Right atrium auricular region (tissue), 2 donors: ENCODE measurements around the gene GPATCH2L. TPM values are rescaled to one million over a fixed set of nuclear protein-coding genes. Genes with fewer than 3 reads are reported as not detected.

ENCODE experiments used
- DNase-seq: peaks from one replicate; pipeline ENCODE4 v3.0.0-alpha.2; 2019; ENCODE audit warnings: low spot score
- H3K27ac ChIP-seq, 2 donors: fragments of 200-600 bp; sonication (generic); 1 replicate in 1 of 2; 2 replicates in 1 of 2; pipeline ENCODE4 v1.5.1; 2016 to 2019
- H3K27me3 ChIP-seq, 2 donors: fragments of 200-600 bp; sonication (generic); one replicate each; pipeline versions ENCODE4 v1.5.1 to v1.6.0; 2017 to 2019
- H3K36me3 ChIP-seq: fragments of 200-600 bp; sonication (generic); one replicate; pipeline ENCODE4 v1.5.1; 2016
- H3K4me1 ChIP-seq, 2 donors: fragments of 200-600 bp; sonication (generic); one replicate each; pipeline versions ENCODE4 v1.5.1 to v1.6.0; 2017 to 2019
- H3K4me3 ChIP-seq, 2 donors: fragments of 200-600 bp; sonication (generic); 1 replicate in 1 of 2; 2 replicates in 1 of 2; pipeline ENCODE4 v1.5.1; 2017 to 2019; ENCODE audit warnings: mild to moderate bottlenecking in 1 of 2, moderate library complexity in 1 of 2
- H3K9me3 ChIP-seq, 2 donors: fragments of 200-600 bp; sonication (generic); one replicate each; pipeline ENCODE4 v1.5.1; 2019
- total RNA-seq, 2 donors: library from RNA; depleted of rRNA; stranded (reverse); fragments of >200 nt; gene quantifications; one replicate each; pipeline ENCODE4 v1.1.0, GENCODE V29; 2016
- TF ChIP-seq, protein P1 (sequence below), 2 donors: fragments of 200-600 bp; sonication (generic); IDR thresholded peaks; one replicate each; pipeline ENCODE4 v1.5.1; 2019; ENCODE audit warnings: antibody characterized with exemption in 2 of 2

Gene GPATCH2L
- total RNA-seq, 2 donors from 2014 or later: 38.5 to 48.5 TPM

DNA sequence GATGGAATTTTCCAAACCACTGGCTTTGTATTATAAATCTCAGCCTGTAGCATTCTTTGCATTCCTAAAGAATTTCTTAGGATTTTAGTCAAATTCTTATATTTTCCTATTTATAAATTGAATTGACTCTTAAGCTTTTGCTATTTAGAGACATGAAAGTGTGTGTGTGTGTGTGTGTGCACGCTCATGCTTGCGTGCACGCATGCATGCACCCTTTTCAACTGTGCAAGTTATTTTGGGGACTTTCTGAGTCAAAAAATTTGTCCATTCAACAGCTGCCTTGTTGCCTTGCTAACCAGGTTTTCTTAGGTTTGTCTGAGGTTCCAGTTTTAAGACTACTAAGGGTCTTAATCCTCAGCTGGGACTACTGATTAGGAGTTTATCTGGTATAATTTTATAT, 42.6 kb downstream of the GPATCH2L start:
- DNase-seq: no peak

GRCh38 chr14:76195003-76195402, 43.3 kb downstream of the GPATCH2L start:
- Histone ChIP-seq H3K4me3 (no peak overlapping the region), H3K27me3 (no peaks in the 10 kb centered on the region), H3K27ac (no peak overlapping the region), H3K9me3 (no peaks in the 10 kb centered on the region), H3K36me3 (peaks cover 84% of the 10 kb centered on the region), H3K4me1 (no peaks in the 10 kb centered on the region)
- TF ChIP-seq, protein P1, sequence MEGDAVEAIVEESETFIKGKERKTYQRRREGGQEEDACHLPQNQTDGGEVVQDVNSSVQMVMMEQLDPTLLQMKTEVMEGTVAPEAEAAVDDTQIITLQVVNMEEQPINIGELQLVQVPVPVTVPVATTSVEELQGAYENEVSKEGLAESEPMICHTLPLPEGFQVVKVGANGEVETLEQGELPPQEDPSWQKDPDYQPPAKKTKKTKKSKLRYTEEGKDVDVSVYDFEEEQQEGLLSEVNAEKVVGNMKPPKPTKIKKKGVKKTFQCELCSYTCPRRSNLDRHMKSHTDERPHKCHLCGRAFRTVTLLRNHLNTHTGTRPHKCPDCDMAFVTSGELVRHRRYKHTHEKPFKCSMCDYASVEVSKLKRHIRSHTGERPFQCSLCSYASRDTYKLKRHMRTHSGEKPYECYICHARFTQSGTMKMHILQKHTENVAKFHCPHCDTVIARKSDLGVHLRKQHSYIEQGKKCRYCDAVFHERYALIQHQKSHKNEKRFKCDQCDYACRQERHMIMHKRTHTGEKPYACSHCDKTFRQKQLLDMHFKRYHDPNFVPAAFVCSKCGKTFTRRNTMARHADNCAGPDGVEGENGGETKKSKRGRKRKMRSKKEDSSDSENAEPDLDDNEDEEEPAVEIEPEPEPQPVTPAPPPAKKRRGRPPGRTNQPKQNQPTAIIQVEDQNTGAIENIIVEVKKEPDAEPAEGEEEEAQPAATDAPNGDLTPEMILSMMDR (IDR thresholded peaks at IDR 0.05): no peak
- no peak for DNase-seq

More for the DNA sequence above, 42.6 kb downstream of the GPATCH2L start:
- Histone ChIP-seq H3K4me1 (no peaks in the 10 kb centered on the region), H3K4me3 (no peak overlapping the region), H3K9me3 (no peaks in the 10 kb centered on the region), H3K27ac (no peak overlapping the region), H3K36me3 (peaks cover 79% of the 10 kb centered on the region), H3K27me3 (no peaks in the 10 kb centered on the region)
- TF ChIP-seq, protein P1 (IDR thresholded peaks at IDR 0.05): no peak

DNA sequence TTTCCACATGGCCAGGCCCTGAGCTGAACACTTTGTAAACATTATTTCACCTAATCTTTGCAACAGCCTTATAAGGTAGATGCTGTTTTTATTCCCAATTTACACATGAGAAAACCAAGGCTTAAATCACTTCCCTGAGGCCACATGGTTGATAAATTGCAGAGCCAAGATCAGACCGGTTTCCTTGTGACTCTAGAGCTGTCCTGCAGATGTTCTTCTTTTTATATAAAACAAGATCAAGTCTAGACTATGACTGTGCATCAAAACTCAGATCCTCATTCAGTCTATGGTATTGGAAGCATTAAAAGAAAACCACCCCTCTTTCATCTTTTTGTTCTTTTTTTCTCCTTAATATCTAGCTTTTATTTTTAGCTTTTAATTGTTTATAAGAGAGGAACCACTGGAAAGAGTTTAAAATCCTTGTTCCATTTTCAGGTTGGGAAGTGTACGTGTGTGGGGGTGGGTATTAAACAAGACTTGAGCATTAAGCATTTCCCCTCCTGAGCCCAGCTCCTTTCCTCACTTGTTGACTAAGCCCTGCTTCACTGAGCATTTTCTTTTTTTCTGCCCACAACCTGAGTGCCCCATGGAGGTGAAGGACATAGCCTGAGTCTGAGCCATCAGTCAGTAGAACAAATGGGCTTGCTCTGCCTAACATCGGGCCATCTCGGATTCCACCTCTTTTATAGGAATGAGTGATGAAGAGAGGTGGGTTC, 45.4 kb downstream of the GPATCH2L start:
- no peak overlapping the region for H3K27ac ChIP-seq
- H3K4me1 ChIP-seq: no peaks in the 10 kb centered on the region
- H3K27me3 ChIP-seq: no peaks in the 10 kb centered on the region
- no peak overlapping the region for H3K4me3 ChIP-seq
- no peak for DNase-seq
- TF ChIP-seq, protein P1 (IDR thresholded peaks at IDR 0.05): no peak
- H3K9me3 ChIP-seq: no peaks in the 10 kb centered on the region
- peaks cover 74% of the 10 kb centered on the region for H3K36me3 ChIP-seq

GRCh38 chr14:76201162-76201561, 49.4 kb downstream of the GPATCH2L start:
- Histone ChIP-seq H3K27ac (no peak overlapping the region), H3K4me3 (no peak overlapping the region), H3K36me3 (peaks cover 58% of the 10 kb centered on the region), H3K9me3 (no peaks in the 10 kb centered on the region), H3K27me3 (no peaks in the 10 kb centered on the region), H3K4me1 (no peaks in the 10 kb centered on the region)
- DNase-seq: no peak
- TF ChIP-seq, protein P1 (IDR thresholded peaks at IDR 0.05): no peak

DNA sequence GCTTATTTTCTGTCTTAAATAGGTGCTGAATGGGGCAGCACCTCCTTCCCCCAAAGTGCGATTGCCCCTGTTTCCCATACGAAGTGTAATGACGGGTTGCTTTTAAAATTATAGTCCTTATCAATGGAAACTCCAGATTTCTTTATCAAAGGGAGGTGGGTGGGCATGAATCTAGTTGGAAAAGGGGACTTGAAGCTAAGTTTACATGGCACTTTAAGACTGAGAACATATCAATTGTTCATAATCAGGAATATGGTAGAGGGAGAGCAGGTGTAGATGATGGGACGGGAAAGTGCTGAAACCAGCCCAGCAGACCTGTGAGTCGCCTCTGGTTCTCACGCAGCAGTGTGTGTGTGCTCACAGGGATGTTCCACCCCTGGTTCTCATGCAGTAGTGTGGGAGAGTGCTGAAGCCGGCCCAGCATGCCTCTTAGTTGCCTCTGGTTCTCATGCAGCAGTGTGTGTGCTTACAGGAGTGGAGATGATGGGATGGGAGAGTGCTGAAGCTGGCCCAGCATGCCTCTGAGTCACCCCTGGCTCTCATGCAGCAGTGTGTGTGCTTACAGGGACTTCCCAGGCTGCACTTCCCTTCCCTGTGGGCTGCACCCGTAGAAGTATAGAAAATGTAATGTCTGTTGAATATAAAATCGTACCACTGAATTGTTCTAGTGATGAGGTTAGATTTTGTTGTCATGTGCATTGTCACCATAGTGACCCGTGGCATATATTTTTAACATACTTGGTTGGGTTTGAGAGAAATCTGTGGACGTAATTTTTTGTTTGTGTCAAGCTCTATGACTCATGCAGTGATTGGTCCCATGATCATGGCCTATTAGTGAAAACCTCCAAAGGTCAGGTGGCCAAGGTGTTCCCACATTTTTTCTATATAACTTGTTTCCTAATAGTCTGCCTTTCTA, 51.6 kb downstream of the GPATCH2L start:
- no peaks in the 10 kb centered on the region for H3K4me1 ChIP-seq
- DNase-seq: no peak
- H3K27me3 ChIP-seq: no peaks in the 10 kb centered on the region
- no peaks in the 10 kb centered on the region for H3K9me3 ChIP-seq
- TF ChIP-seq, protein P1 (IDR thresholded peaks at IDR 0.05): no peak
- no peak overlapping the region for H3K4me3 ChIP-seq
- H3K27ac ChIP-seq: no peak overlapping the region
- H3K36me3 ChIP-seq: peaks cover 38% of the 10 kb centered on the region
